Hindlimb muscle (tissue), 1 donor: ENCODE measurements around the gene TMEM184B. TPM values are rescaled to one million over a fixed set of nuclear protein-coding genes. Genes with fewer than 3 reads are reported as not detected.
"Not testable (repeated sequence)": the region's sequence is repeated elsewhere in the genome, so short reads cannot be mapped to it uniquely, and the experiment has no call there.

ENCODE experiments used
- DNase-seq: peaks from one replicate; pipeline ENCODE4 v3.0.0-alpha.2; 2013
- polyA plus RNA-seq: library from polyadenylated mRNA; unstranded; fragments of 120-200 nt; gene quantifications from one replicate; pipeline ENCODE4 v1.2.1, GENCODE V29; 2013; ENCODE audit not compliant: insufficient read length

Gene TMEM184B
- polyA plus RNA-seq, 1 donor: 92.5 TPM

DNA sequence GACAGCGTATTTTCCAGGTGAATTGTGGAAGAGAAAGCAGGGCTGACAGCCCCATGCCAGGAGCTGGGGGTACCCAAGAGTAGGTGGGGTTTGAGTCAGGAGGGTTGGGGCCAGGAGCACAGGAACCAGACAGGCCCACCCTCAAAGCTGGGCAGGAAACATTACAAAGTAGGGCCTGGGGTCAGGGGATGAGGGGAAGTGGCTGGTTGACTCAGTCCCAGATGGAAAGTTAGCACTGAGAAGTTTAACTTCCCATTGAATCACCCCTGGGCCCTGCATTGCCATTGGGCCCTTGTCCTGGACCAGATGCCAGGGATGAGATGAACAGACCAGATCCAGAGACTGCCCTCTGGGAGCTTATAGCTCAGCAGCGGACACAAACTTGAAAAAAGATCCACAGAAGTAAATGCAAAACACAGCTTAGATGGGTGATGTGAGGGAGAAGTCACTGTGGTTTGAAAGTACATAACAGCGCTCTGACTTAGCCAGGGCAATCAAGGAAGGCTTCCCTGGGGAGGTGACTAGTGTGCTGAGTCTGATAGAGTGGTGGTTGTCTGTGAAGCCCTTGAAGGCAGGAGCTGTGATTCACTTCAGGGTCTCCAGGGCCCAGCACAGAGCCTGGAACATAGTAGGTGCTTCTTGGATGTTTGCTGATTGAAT, 68.8 kb downstream of the TMEM184B start:
- DNase-seq: no peak

DNA sequence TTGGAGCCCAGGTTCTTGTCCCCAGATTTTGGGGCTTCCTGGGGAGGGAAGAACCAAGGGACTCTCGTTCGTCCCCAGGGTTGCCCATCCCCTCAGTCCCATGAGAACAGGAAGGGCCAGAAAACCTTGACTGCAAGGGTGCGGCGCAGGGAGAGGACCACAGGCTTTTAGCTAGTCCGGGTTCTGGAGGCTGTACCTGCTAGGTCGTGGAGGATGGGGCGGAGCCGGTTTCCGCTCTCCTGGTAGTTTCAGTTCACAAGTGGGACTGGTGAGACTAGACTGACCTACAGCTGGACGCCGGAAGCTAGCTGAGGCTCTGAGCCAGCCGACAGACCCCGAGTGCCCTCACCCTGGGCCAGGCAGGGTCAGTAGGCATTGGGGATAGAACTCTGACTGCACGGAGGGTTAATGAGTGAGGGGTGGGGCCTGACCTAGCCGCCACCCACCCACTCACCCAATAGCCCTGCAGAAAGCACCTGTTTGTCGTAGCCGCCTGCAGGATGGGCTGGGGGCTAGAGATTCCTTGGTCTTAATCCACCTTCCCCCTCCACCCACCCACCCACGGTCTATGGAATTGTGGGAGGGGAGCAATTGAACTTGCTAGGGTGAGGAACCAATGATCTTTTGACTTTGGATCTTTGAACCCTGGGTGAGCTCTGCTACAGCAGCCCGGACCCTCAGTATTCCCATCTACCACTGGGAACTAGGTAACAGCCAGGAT, 69.6 kb downstream of the TMEM184B start:
- no peak for DNase-seq

DNA sequence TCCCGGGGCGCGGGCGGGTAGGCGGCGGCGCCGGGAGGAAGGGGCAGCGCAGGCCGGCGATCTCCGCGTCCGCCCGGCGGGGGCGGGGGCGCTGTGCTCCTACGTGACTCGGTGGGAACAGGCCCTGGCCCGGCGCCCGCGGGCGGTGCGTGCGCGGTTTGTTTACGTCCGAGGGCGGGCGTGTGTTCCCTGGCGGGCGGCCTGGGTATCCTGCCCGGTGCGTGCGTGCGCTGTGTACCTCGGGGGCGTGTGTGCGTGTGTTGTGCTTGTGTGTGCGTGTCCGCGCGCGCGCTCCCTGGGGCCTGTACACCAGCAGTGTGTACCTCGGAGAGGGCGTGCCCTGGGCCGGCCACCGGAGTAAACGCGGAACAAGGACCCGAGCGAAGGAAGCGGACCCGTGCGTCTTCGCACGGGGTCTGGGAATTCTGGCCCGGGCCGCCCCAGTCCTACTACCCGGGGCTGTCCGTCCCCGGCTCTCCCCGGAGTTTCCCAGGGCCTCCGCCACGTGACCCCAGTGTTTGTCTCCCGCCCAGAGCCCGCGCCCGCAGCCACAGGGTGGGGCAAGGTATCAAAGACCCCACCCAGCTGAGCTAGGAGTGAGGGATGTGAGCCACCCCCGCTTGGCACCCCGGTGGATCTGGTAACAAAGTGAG, 70.2 kb downstream of the TMEM184B start:
- DNase-seq: peak; percentile 91

- peak; percentile 95 for DNase-seq
Observed at GRCh38 chr22:38201711-38202436, 70.9 kb downstream of the TMEM184B start, which contains the start of gene MAFF. TSS of gene MAFF (plus strand) at chr22:38201994. CDS start at chr22:38213854, 11,860 bp downstream.

GRCh38 chr22:38201371-38201710, 71.5 kb downstream of the TMEM184B start:
- no peak for DNase-seq

GRCh38 chr22:38199826-38200559, 72.8 kb downstream of the TMEM184B start:
- DNase-seq: no peak

DNA sequence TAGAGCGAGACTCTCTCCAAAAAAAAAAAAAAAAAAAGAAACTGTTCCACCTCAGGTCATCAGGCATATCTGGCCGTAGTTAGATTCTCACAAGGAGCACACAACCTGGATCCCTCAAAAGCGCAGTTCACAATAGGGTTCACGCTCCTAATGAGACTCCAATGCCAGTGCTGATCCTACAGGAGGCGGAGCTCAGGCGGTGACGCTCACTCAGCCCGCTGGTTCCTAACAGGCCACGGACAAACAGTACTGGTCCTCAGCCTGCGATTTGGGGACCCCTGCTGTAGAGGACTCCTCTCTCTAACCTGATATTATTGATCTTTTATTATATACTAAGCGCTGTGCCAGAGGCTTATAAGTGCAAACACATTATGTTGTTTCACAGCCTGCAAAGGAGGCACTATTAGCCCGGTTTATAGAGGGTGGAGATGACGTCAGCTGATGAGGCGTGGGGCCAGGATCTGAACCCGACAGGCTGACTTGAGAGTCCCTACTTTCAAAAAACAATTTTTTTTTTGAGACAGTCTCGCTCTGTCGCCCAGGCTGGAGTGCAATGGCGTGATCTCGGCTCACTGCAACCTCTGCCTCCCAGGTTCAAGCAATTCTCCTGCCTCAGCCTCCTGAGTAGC, 75.9 kb downstream of the TMEM184B start:
- no peak for DNase-seq

GRCh38 chr22:38193580-38193979, 79.2 kb downstream of the TMEM184B start:
- no peak for DNase-seq

DNA sequence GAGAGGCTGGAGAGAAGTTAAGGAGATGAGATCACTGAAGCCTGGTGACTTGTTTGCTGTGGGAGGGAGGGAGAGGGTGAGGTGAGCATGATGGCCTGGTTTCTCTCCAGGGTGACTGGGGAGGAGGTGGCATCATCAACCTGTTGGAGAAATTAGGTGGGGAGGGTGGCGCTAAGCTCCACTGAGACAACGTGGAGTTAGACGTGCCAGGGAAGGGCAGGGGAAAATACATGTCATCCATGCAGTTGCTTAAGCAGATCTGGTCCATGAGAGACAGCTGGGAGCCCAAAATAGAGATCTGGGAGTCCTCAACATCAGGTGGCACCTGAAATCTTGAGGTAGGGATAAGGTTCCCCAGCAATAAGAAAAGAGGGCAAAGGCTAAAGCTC, 80.3 kb downstream of the TMEM184B start:
- DNase-seq: no peak

GRCh38 chr22:38191731-38192474, 80.9 kb downstream of the TMEM184B start:
- DNase-seq: no peak

GRCh38 chr22:38191055-38191454, 81.8 kb downstream of the TMEM184B start:
- DNase-seq: no peak

- no peak for DNase-seq
Observed at GRCh38 chr22:38190581-38190980, 82.2 kb downstream of the TMEM184B start.

DNA sequence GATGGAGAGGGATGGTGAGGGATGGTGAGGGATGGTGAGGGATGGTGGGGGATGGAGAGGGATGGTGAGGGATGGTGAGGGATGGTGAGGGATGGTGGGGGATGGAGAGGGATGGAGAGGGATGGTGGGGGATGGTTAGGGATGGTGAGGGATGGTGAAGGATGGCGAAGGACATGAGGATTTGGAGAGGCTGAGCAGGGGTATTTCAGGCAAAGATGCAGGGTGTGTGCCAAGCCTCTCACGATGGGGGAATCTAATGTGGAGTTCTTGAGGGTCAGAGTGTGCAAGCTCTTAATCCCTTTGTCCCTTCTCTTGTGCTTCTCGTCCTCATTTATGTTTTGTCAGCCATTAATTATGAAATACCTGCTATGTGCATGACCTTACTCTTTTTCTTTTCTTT, 83.7 kb downstream of the TMEM184B start:
- no peak for DNase-seq

- DNase-seq: no peak
Observed at GRCh38 chr22:38187413-38188212, 85.2 kb downstream of the TMEM184B start.

- no peak for DNase-seq
Observed at GRCh38 chr22:38186429-38186828, 86.4 kb downstream of the TMEM184B start.

GRCh38 chr22:38184788-38185187, 88.0 kb downstream of the TMEM184B start:
- no peak for DNase-seq

DNA sequence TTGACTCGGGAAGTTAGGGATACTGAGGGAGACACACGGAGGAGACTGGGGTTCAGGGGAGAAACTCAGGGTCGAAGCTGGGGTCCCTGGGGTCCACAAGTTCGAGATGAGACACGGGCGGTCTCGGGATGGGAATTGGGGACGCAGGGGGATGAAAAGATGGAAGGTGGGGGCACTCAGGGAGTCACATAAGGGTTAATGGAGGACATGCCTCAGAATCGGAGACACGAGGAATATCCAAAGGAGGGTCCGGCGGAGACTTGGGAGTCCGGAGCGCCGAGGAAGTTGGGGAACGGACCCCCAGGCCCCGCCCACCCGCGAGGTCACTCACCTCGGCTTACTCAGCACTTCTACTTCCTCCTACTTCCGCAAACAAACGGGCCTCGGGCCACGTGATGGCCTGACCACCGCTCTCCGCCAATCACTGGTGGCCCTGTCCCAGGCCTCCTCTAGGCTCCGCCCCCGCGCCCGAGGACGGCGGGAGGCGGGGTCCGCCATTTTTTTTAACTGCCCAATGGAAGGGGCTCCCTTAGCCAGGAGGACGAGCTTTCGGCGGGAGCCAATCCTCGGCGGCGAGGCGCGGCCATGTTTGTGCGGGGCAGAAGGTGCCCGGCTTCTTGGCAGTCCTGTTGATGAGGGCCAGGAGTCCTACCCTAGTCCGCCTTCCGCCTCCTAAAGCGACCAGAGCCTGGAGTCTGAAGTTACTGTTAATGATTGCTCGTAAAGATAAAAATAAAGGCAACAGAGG, 91.2 kb downstream of the TMEM184B start, which contains the start of gene PLA2G6:
TSS of gene PLA2G6 (minus strand) at position 378 of the 748 bp plus-strand sequence. CDS start 12,404 bp downstream, outside the sequence.
- DNase-seq: peak; percentile 99

GRCh38 chr22:38180841-38181452, 91.9 kb downstream of the TMEM184B start:
- DNase-seq: no peak

DNA sequence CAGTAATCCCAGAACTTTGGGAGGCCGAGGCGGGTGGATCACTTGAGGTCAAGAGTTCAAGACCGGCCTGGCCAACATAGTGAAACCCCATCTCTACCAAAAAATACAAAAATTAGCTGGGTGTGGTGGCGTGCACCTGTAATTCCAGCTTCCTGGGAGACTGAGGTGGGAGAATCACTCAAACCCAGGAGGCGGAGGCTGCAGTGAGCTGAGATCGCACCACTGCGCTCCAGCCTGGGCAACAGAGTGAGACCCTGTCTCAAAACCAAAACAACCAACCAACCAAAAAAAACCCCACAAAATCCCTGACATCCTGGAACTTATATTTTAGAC, 94.2 kb downstream of the TMEM184B start:
- DNase-seq: not testable (repeated sequence)
